IPS-18c (cell line): Measurements from ENCODE around the gene NOTO.

Experiments used
- H3K4me3 ChIP-seq: 2 replicates; pipeline ENCODE4 v1.7.0; 2013; ENCODE audit warnings: low read depth, mild to moderate bottlenecking, low read length, moderate library complexity; ENCODE audit not compliant: insufficient read depth
- H3K9me3 ChIP-seq: one replicate; pipeline ENCODE4 v1.6.1; 2013; ENCODE audit warnings: mild to moderate bottlenecking, low read length, moderate library complexity; ENCODE audit not compliant: control insufficient read depth, insufficient read depth

Gene NOTO

DNA sequence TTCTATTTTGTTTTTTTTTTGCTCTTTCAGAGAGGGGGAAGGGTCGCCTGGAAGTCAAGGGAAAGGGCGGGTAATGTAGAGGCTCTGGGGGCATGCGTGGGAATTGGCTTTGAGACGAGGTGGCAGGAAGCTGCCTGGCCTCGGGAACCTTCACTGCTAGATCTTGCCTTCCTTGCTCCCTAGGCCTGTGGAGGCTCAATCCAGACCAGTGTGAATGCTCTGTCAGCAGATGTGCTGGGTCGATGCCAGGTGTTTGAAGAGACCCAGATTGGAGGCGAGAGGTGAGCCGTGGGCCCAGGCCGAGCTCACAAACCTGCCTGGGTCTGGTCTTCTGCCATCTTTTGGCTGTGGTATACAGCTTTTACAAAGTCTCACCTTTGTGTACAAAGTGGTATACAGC is 47.3 kb downstream of the NOTO start:
- H3K4me3 ChIP-seq, result no peak overlapping the region
- H3K9me3 ChIP-seq, result no peaks in the 10 kb centered on the region

DNA sequence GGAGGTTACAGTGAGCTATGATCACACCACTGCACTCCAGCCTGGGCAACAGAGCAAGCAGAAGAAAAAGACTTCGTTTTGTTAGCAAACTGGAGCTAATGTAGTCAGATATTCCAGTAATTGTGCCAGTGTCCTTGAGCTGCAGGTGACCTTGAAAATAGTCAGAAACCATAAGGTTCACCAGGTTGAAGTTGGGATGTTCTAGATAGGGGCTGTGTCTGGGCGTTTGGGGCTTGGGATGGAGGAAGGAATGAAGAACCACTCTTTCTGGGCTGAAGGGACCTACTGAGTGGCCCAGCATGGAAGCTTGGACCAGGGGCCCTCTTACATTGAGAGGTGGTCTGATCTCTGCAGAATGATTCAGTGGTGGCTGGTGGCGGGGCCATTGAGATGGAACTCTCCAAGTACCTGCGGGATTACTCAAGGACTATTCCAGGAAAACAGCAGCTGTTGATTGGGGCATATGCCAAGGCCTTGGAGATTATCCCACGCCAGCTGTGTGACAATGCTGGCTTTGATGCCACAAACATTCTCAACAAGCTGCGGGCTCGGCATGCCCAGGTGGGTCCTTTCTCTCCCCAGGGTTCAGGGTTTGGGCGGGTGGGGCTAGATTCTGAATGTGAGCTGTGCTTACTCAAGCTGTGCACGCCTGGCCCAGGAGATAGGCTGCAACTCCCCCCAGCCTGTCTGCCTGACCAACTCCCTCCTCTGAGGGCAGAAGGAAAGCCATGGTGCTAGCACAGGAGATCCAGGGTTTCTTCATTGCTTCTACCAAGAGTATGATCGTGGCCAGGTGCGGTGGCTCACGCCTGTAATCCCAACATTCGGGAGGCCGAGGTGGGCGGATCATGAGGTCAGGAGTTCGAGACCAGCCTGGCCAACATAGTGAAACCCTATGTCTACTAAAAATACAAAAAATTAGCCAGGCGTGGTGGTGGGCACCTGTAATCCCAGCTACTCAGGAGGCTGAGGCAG is 48.8 kb downstream of the NOTO start:
- no peaks in the 10 kb centered on the region for H3K9me3 ChIP-seq
- H3K4me3 ChIP-seq, result no peak overlapping the region

DNA sequence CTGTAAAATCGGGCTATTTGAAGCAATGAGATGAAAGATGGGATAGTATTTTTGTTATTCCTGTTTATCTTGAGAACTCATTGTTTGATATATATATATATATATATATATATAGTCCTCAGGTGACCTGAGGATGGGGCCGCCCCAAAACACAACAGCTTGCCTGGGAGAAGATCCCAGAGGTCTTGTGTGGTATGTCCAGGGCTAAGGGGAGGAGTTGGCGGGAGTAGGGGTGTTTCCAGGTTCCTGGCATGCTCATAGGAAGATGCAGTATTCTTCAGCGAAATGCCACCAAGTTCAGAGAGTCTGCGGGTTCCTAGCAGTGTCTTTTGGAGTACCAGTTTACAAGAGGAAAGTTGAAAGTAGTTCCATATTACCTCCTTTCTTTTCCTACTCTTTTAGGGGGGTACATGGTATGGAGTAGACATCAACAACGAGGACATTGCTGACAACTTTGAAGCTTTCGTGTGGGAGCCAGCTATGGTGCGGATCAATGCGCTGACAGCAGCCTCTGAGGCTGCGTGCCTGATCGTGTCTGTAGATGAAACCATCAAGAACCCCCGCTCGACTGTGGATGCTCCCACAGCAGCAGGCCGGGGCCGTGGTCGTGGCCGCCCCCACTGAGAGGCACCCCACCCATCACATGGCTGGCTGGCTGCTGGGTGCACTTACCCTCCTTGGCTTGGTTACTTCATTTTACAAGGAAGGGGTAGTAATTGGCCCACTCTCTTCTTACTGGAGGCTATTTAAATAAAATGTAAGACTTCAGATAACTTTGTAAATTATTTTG is 50.1 kb downstream of the NOTO start:
- Histone ChIP-seq H3K9me3 (no peaks in the 10 kb centered on the region), H3K4me3 (no peak overlapping the region)

DNA sequence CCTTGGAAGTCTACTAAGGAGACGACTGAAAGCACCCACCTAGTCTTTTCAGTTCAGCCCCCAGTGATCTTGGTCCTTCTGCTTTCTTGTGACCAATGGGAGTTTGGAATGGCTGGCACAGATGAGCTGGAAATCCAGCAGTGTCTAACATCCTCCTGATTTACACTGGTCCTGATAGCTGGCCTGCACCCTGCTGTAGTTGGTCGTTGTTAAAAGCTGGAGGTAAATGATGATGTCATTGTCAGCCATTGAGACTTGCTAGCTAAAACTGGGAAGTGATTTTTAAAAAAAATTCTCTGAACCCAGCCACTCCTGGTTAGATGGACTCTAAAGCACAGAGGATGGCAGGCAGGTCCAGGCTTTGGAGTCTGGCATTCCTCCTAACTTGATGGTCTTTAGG is 51.0 kb downstream of the NOTO start:
- Histone ChIP-seq H3K4me3 (no peak overlapping the region), H3K9me3 (no peaks in the 10 kb centered on the region)

DNA sequence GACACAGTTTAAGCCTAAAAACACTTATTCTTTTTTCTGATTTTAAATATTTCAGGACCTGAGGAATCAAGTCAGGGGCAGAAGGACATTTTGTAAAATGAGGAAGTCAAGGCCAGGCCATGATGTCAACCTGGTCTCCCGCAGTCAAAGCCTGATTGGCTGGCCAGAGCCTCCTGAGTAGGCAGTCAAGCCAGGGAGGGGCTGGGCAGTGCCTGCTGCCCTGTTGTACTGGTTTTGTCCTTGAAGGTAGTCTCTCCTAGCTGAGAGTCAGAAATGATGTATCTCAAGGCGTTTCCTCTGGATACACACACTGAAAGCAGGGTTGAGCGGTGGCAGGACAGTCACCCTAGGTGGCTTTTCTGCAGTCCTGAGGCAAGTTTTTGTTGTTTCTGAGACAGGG is 51.5 kb downstream of the NOTO start:
- Histone ChIP-seq H3K9me3 (no peaks in the 10 kb centered on the region), H3K4me3 (no peak overlapping the region)

DNA sequence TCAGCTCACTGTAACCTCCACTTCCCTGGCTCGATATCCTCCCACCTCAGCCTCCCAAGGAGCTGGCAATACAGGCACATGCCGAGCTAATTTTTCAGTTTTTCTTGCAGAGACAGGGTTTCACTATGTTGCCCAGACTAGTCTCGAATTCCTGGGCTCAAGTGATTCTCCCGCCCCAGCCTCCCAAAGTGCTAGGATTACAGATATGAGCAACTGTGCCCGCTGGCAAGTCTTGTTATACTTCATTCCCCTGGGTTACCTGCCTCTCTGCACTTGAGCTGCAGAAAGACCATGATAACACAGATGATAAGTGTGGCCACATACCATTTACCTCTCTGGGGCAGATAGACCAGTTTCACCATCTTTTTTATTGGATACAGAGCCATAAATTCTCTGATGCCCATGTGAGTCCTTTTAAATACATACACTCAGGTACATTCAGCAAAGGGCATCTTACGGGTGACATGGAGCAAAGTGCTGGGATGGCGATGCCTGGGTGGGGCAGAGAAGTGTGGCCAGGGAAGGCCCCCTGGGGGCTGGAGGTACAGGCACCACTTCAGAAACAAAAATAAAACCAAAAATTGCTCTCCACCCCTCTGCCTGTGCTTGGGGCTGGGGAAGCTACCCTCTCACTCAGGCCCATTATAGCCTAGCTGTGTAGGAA is 52.1 kb downstream of the NOTO start:
- H3K4me3 ChIP-seq, result no peak overlapping the region; the same call in 1 of the 2 replicates
- no peaks in the 10 kb centered on the region for H3K9me3 ChIP-seq

DNA sequence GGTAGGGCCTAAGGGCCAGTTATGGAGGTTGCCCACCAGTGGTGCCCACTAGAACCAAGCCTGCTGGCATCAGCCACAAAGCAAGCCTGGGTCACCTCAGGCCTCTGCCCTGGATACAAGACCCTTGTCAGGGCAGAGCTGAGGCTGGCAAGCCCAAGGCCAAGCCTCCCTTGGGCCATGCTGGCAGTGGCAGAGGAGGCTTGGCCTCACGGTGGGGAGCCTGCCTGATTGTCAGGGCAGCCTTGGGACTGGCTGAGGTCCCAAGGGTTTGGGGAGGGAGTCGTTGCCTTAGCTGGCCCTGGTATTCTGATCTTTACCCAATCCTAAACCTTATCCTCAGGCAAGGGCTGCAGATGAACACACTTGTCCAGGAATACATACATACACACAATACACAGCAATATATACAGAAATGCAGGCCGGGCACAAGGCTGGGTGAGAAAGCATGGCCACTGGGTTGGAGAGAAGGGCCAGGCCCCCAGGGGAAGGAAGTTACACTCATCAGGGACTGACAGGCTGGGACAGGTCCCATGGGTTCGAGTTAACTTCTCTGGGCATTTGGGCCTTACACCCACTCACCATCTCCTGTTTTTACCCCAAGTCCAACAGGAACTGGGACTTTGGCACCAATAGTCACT is 52.8 kb downstream of the NOTO start:
- Histone ChIP-seq H3K9me3 (no peaks in the 10 kb centered on the region), H3K4me3 (no peak overlapping the region; the same call in 1 of the 2 replicates)

DNA sequence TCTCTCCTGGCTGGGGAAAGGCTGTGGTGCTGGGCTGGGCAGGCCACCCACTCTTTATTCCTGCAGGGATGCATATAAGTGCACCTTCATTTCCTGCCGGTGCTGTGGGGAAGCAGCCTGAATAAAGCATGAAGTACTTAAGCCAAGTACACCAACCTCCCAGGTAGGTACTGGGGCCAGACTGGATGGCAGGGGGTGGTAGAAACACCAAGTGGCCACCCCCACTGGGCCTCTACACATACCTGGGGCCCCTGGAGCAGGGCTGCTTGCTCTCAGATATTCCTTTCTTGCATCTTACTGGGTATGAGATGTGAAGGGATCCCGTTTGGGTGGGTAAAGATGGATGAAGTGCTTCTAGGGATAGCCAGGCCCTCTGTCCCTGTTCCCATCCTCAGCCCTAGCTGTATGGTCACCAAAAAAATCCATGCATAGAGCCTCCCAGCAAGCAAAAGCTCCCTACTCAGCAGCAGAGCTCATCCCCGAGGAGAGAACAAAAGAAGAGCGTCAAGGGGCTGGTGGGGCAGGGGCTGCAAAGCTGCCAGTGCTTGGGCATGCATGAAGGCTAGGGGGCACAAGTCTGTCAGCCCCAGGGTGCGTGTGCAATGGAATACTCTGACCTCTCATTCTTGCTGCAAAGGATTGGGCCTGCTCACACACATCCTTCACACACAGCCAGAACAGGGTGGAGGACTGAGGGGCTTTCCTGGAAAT is 53.7 kb downstream of the NOTO start:
- Histone ChIP-seq H3K4me3 (no peak overlapping the region), H3K9me3 (no peaks in the 10 kb centered on the region)

DNA sequence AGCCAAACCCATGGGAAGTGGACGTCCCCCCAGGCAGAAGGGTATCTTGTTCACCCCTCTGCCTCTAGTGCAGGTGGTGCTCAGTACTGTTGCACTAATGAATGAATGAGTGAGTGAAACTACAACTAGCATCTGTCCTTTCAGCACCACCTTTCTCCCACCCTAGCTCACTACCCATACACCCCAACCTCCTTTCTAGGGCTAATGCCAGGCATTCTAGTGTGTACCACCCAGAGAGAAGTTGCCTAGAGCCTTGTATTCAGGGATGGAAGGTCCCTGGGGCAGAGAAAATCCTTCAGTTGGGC is 54.2 kb downstream of the NOTO start:
- Histone ChIP-seq H3K4me3 (no peak overlapping the region), H3K9me3 (no peaks in the 10 kb centered on the region)

DNA sequence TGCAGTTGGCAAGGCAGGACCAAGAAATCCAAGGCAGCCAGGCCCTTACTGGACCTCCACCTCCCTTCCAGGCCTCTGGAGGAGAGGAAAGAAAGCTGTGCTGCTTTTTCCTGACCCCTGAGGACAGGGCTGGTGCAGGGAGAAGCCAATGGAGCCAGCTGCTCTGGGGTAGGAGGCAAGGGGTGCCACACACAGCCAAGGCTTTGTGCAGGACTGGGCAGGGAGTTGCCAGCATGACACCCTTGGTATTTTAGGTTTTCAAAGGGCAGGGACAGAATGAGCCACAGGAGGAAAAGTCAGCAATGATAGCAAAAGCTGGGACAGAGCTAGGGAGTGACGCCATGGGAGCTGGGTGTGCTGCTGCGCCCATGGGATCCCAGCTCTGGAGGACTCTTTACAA is 54.6 kb downstream of the NOTO start:
- Histone ChIP-seq H3K4me3 (no peak overlapping the region), H3K9me3 (no peaks in the 10 kb centered on the region)

DNA sequence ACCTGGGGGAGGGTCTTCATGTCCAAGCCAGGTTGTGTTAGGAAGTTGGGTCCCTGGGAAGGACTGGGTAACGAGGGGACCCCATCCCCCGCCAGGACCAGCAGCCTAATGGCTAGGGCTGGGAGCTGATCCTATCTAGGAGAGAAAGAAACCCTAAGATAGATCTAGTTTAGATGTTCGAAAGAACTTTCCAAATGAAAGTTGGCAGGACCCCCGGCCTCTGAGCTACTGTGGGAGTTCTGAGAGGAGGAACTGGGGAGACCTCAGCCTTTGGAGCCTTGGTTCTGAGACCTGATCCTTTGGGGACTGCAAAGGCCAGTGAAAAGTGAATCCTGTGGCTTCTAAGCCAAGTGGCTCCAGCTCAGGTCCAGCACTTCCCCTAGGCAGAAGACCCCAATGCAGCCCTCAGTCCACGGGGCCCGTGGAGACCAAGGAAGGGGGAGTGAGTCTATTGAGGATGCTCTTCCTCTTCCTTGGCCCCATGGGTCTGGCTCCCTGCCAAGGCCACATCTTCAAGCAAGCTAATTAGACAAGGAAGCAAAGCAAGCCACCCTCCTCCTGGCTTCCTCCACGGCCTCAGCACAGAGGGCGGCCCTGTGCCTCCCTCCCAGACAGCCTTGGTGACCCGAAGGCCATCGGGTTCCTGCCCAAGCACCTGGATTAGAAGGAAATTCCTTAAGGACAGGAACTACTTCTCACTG is 55.2 kb downstream of the NOTO start:
- H3K9me3 ChIP-seq, result no peaks in the 10 kb centered on the region
- no peak overlapping the region for H3K4me3 ChIP-seq

DNA sequence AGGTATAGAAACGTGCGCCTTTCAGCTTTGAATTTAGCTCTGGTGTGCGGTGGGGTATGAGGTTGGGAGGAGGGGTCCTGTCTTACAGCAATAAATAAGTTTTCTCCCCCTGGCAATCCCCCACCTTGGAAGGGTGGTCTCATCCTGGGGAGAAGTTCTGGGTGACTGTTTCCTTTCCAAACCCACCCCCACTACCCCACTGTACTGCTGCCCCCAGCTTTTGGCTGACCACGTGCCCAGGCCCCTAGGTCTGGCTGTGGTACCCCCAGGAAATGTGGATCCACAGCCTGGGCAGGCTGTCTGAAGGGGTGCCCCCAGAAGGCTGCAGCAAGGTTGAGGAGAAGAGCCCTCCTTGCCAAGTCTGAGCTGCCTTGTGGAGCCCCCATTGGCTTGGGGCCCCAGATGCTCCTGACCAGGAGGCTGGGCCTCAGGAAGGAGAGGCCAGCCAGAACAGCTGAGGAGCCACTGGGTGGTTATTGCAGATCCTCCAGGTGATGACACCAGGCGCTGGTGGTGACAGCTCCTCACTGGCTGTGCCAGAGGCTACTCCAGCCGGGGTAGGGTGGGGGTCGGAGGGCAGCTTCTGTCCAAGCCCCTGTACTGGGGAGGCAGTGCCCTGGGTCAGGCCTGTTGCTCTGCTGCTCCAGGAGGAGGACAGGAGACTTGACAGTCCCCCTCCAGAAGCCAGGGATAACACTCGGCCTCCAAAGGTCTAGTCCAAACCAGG is 56.0 kb downstream of the NOTO start:
- no peak overlapping the region for H3K4me3 ChIP-seq
- H3K9me3 ChIP-seq, result no peaks in the 10 kb centered on the region

DNA sequence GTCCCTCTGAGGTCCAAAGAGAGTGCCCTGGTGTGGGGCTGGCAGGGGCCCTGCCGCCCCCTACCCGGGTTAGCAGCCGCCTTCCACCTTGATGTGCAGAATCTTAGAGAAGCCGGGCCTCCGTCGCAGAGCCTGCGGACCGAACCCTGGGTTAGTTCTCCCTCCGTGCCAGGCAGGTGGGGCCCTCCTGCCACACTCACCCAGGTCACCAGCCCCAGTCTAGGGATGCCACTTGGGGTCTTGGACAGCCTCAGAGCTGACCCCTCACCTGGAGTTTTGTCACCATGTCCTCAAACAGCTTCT is 56.5 kb downstream of the NOTO start:
- no peaks in the 10 kb centered on the region for H3K9me3 ChIP-seq
- H3K4me3 ChIP-seq, result no peak overlapping the region

DNA sequence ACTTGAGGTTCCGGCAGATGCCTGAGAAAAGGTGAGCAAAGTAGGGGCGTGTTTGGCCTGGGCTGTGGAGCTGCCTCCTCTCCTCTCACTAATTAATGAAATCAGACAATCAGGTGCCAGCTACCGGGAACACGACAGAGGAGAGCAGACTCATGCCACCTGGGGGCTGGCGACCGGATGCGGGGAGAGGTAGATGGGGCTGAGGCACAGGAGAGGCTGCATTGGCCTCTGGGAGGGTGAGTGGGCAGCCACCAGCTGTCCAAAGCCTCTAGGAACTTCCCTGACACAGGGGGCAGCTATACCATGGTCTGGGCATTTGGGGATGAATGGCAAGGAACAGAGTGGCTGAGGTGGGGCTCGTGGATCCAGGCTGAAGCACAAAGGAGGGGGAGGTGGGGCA is 56.9 kb downstream of the NOTO start:
- Histone ChIP-seq H3K4me3 (no peak overlapping the region), H3K9me3 (no peaks in the 10 kb centered on the region)

DNA sequence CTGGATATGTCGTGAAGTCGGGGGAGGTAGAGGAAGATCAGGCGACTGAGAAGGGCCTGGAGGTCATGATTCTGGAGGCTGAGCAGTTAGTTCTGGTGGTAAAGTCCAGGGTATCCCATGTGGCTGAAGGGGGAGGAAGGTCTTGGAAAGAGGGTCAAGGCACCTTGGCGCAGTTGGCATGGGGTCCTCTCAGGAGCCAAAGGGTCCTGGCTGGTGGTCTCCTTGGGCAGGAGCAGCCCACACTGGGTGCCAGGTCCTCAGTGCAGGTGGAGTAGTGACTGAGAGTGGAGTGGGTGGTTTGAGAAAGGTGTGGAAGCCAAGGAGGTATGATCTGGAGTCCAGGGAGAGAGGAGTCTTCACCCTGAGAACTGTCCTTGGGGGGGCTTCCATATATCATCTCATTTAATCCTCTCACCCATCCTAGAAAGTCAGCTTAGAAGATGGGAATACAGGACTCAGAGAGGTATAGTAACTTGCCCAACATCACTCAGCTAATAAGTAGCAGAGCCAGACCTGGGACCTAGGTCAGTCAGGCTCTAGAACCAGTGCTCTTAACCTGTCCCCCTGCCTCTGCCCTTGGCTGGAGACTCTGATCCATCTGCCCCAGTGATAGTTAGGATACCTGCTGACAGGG is 57.4 kb downstream of the NOTO start:
- H3K9me3 ChIP-seq, result no peaks in the 10 kb centered on the region
- H3K4me3 ChIP-seq, result no peak overlapping the region
